Neural progenitor cell (in vitro differentiated cells): ENCODE data around the gene TLR4. TPM values are rescaled to one million over a fixed set of nuclear protein-coding genes. Genes with fewer than 3 reads are reported as not detected.

Source experiments
- DNase-seq: peaks from one replicate; pipeline ENCODE4 v3.0.0-alpha.2; 2016; ENCODE audit warnings: low spot score
- H2AFZ ChIP-seq: fragments of 200-600 bp; sonication (generic); replicated peaks from 2 replicates; pipeline ENCODE4 v1.6.1; 2016; ENCODE audit warnings: antibody characterized with exemption
- H3F3A ChIP-seq: fragments of 200-600 bp; sonication (generic); 2 replicates; pipeline ENCODE4 v1.6.1; 2016; ENCODE audit warnings: antibody characterized with exemption, low read depth
- H3K27ac ChIP-seq: fragments of 200-600 bp; sonication (generic); 2 replicates; pipeline ENCODE4 v1.5.1; 2016; ENCODE audit warnings: mild to moderate bottlenecking
- H3K27me3 ChIP-seq: fragments of 200-600 bp; sonication (generic); 2 replicates; pipeline ENCODE4 v1.6.1; 2016; ENCODE audit warnings: mild to moderate bottlenecking, moderate library complexity
- H3K36me3 ChIP-seq: fragments of 200-600 bp; sonication (generic); 2 replicates; pipeline ENCODE4 v1.5.1; 2016
- H3K4me1 ChIP-seq: fragments of 200-600 bp; sonication (generic); 2 replicates; pipeline ENCODE4 v1.6.1; 2016; ENCODE audit warnings: mixed run types
- H3K4me2 ChIP-seq: fragments of 200-600 bp; sonication (generic); 2 replicates; pipeline ENCODE4 v1.6.1; 2016
- H3K4me3 ChIP-seq: fragments of 200-600 bp; sonication (generic); 2 replicates; pipeline ENCODE4 v1.5.1; 2016
- H3K79me2 ChIP-seq: fragments of 200-600 bp; sonication (generic); 2 replicates; pipeline ENCODE4 v1.6.1; 2016; ENCODE audit warnings: low read depth
- H3K9ac ChIP-seq: fragments of 200-600 bp; sonication (generic); 2 replicates; pipeline ENCODE4 v1.6.1; 2016
- H3K9me3 ChIP-seq: fragments of 200-600 bp; sonication (generic); 2 replicates; pipeline ENCODE4 v1.5.1; 2016; ENCODE audit warnings: low read depth
- H4K20me1 ChIP-seq: fragments of 200-600 bp; sonication (generic); 2 replicates; pipeline ENCODE4 v1.6.1; 2016; ENCODE audit warnings: low read depth
- H3K27ac Mint-ChIP-seq: 3 replicates; pipeline ENCODE4 v1.8.0; 2021; ENCODE audit warnings: mixed read lengths
- H3K27me3 Mint-ChIP-seq: 2 replicates; pipeline ENCODE4 v1.8.0; 2022; ENCODE audit warnings: low read depth, mild to moderate bottlenecking, inconsistent platforms, moderate library complexity, mixed read lengths; ENCODE audit not compliant: insufficient read depth
- H3K36me3 Mint-ChIP-seq: 3 replicates; pipeline ENCODE4 v1.8.0; 2021; ENCODE audit warnings: mixed read lengths
- H3K4me1 Mint-ChIP-seq: 3 replicates; pipeline ENCODE4 v1.8.0; 2021; ENCODE audit warnings: mixed read lengths
- H3K4me3 Mint-ChIP-seq: 3 replicates; pipeline ENCODE4 v1.8.0; 2021; ENCODE audit warnings: mild to moderate bottlenecking, moderate library complexity, mixed read lengths
- H3K9me3 Mint-ChIP-seq: 3 replicates; pipeline ENCODE4 v1.8.0; 2020; ENCODE audit warnings: mixed read lengths
- CTCF ChIP-seq: fragments of 200-600 bp; sonication (generic); IDR thresholded peaks from 2 replicates; pipeline ENCODE4 v1.5.1; 2017; ENCODE audit warnings: antibody characterized with exemption, mild to moderate bottlenecking
- EZH2 ChIP-seq: fragments of 200-600 bp; sonication (generic); IDR thresholded peaks from 2 replicates; pipeline ENCODE4 v1.6.1; 2017; ENCODE audit warnings: antibody characterized with exemption, mild to moderate bottlenecking, moderate library complexity
- EZH2phosphoT487 ChIP-seq: fragments of 200-600 bp; sonication (generic); IDR thresholded peaks from 2 replicates; pipeline ENCODE4 v1.6.1; 2017; ENCODE audit warnings: antibody characterized with exemption
- total RNA-seq: library from RNA; depleted of rRNA; stranded (reverse); fragments of >200 nt; gene quantifications from 2 replicates; pipeline ENCODE4 v1.2.3, GENCODE V29; 2015; ENCODE audit warnings: low replicate concordance

Gene TLR4
- total RNA-seq, 1 donor from 2014 or later = 0.24 TPM

GRCh38 chr9:117747386-117747970 is 43.3 kb downstream of the TLR4 start:
- no peaks in the 10 kb centered on the region for H3K4me1 ChIP-seq
- peaks cover 5% of the 10 kb centered on the region for H3K9me3 Mint-ChIP-seq
- no peaks in the 10 kb centered on the region for H3K27me3 ChIP-seq
- H3K4me1 Mint-ChIP-seq = peaks cover 12% of the 10 kb centered on the region
- no peaks in the 10 kb centered on the region for H3K79me2 ChIP-seq
- no peak for DNase-seq
- H3K4me2 ChIP-seq = no peak overlapping the region
- H3K36me3 ChIP-seq = no peaks in the 10 kb centered on the region
- H3K9ac ChIP-seq = no peak overlapping the region
- no peaks in the 10 kb centered on the region for H3F3A ChIP-seq
- H3K9me3 ChIP-seq = no peaks in the 10 kb centered on the region
- no peak overlapping the region for H2AFZ ChIP-seq
- peaks cover 3% of the 10 kb centered on the region for H3K27me3 Mint-ChIP-seq
- H3K4me3 ChIP-seq = no peak overlapping the region
- no peak overlapping the region for H3K4me3 Mint-ChIP-seq
- no peaks in the 10 kb centered on the region for H4K20me1 ChIP-seq
- no peak for TF ChIP-seq EZH2phosphoT487
- no peak for TF ChIP-seq EZH2
- no peak for TF ChIP-seq CTCF
- no peak overlapping the region for H3K27ac Mint-ChIP-seq
- no peak overlapping the region for H3K27ac ChIP-seq
- no peaks in the 10 kb centered on the region for H3K36me3 Mint-ChIP-seq

GRCh38 chr9:117750401-117750800 is 46.2 kb downstream of the TLR4 start:
- Mint-ChIP-seq H3K27ac (no peak overlapping the region), H3K27me3 (no peaks in the 10 kb centered on the region), H3K4me1 (peaks cover 12% of the 10 kb centered on the region), H3K4me3 (no peak overlapping the region), H3K36me3 (no peaks in the 10 kb centered on the region), H3K9me3 (peaks cover 2% of the 10 kb centered on the region)
- Histone ChIP-seq H3K9ac (no peak overlapping the region), H3K4me2 (no peak overlapping the region), H3K9me3 (no peaks in the 10 kb centered on the region), H3K36me3 (no peaks in the 10 kb centered on the region), H3K4me1 (no peaks in the 10 kb centered on the region), H3K79me2 (no peaks in the 10 kb centered on the region), H4K20me1 (no peaks in the 10 kb centered on the region), H2AFZ (no peak overlapping the region), H3K27ac (no peak overlapping the region), H3K4me3 (no peak overlapping the region), H3K27me3 (no peaks in the 10 kb centered on the region), H3F3A (no peaks in the 10 kb centered on the region)
- DNase-seq = no peak
- TF ChIP-seq EZH2phosphoT487 (no peak), CTCF (no peak), EZH2 (no peak)

DNA sequence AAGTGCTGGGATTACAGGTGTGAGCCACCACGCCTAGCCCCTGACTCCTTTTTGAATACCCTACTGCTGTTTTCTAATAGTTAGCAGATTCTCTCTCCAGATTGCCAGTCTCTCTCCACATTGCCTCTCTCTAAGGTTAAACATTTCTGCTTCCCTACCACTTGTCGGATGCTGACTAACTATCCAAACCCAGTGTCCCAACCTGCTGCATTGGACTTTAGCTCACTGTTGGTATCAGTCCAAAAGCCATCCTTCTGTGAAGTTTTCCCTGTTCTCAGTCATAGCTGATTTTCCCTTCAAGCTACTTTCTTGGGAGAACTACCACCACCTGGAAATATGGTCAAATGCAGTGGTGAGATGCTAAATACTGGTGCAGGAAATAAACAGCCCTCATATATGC is 48.7 kb downstream of the TLR4 start:
- Mint-ChIP-seq H3K36me3 (no peaks in the 10 kb centered on the region), H3K4me1 (peaks cover 11% of the 10 kb centered on the region), H3K27ac (no peak overlapping the region), H3K4me3 (no peak overlapping the region), H3K27me3 (no peaks in the 10 kb centered on the region), H3K9me3 (no peaks in the 10 kb centered on the region)
- Histone ChIP-seq H3K4me2 (no peak overlapping the region), H3K79me2 (no peaks in the 10 kb centered on the region), H3K9ac (no peak overlapping the region), H3K27me3 (no peaks in the 10 kb centered on the region), H4K20me1 (no peaks in the 10 kb centered on the region), H3K36me3 (no peaks in the 10 kb centered on the region), H3K27ac (no peak overlapping the region), H3K9me3 (no peaks in the 10 kb centered on the region), H2AFZ (no peak overlapping the region), H3K4me3 (no peak overlapping the region), H3K4me1 (peaks cover 4% of the 10 kb centered on the region), H3F3A (no peaks in the 10 kb centered on the region)
- TF ChIP-seq CTCF = no peak
- TF ChIP-seq EZH2 = no peak
- TF ChIP-seq EZH2phosphoT487 = no peak
- no peak for DNase-seq
